Trophoblast cell (in vitro differentiated cells and primary cell): ENCODE results near the gene SUFU.

Experiments
- DNase-seq, 2 donors: peaks; one replicate each; pipeline ENCODE4 v3.0.0-alpha.2; 2016
- H2AFZ ChIP-seq: 2 replicates; pipeline ENCODE4 v1.6.1; 2013; ENCODE audit warnings: low read length, moderate library complexity, mild to moderate bottlenecking; ENCODE audit not compliant: insufficient read depth, poor library complexity
- H2AK5ac ChIP-seq: 2 replicates; pipeline ENCODE4 v1.6.1; 2013; ENCODE audit warnings: mild to moderate bottlenecking, low read length
- H2BK120ac ChIP-seq: 2 replicates; pipeline ENCODE4 v1.6.1; 2013; ENCODE audit warnings: low read length, mild to moderate bottlenecking, moderate library complexity; ENCODE audit not compliant: insufficient read depth, poor library complexity
- H2BK12ac ChIP-seq: 2 replicates; pipeline ENCODE4 v1.6.1; 2013; ENCODE audit warnings: mild to moderate bottlenecking, low read length, moderate library complexity
- H2BK5ac ChIP-seq: 2 replicates; pipeline ENCODE4 v1.6.1; 2013; ENCODE audit warnings: low read length, low read depth, moderate library complexity, mild to moderate bottlenecking; ENCODE audit not compliant: poor library complexity
- H3K14ac ChIP-seq: 2 replicates; pipeline ENCODE4 v1.6.1; 2013; ENCODE audit warnings: mild to moderate bottlenecking, low read length
- H3K18ac ChIP-seq: 2 replicates; pipeline ENCODE4 v1.6.1; 2013; ENCODE audit warnings: mild to moderate bottlenecking, low read length
- H3K23ac ChIP-seq: 2 replicates; pipeline ENCODE4 v1.6.1; 2013; ENCODE audit warnings: low read length
- H3K27ac ChIP-seq: 2 replicates; pipeline ENCODE4 v1.5.1; 2013; ENCODE audit warnings: low read depth, mild to moderate bottlenecking, inconsistent platforms, low read length, moderate library complexity
- H3K27me3 ChIP-seq: 2 replicates; pipeline ENCODE4 v1.6.1; 2013; ENCODE audit warnings: inconsistent platforms, mild to moderate bottlenecking, low read length, moderate library complexity; ENCODE audit not compliant: insufficient read depth
- H3K36me3 ChIP-seq, 2 experiments: 1 replicate in 1 of 2; 2 replicates in 1 of 2; pipeline ENCODE4 v1.6.1; 2013; ENCODE audit warnings: low read length in 2 of 2, mild to moderate bottlenecking in 2 of 2, moderate library complexity in 1 of 2; ENCODE audit not compliant: insufficient read depth in 2 of 2, control insufficient read depth in 1 of 2
- H3K4ac ChIP-seq: 2 replicates; pipeline ENCODE4 v1.6.1; 2013; ENCODE audit warnings: low read depth, mild to moderate bottlenecking, low read length, moderate library complexity
- H3K4me1 ChIP-seq, 2 experiments: 1 replicate in 1 of 2; 2 replicates in 1 of 2; pipeline ENCODE4 v1.6.1; 2013; ENCODE audit warnings: low read length in 2 of 2, mild to moderate bottlenecking in 2 of 2, moderate library complexity in 1 of 2; ENCODE audit not compliant: insufficient read depth in 2 of 2, control insufficient read depth in 1 of 2
- H3K4me2 ChIP-seq: 2 replicates; pipeline ENCODE4 v1.6.1; 2013; ENCODE audit warnings: inconsistent platforms, mild to moderate bottlenecking, low read length, moderate library complexity
- H3K4me3 ChIP-seq: 2 replicates; pipeline ENCODE4 v1.5.1; 2013; ENCODE audit warnings: mild to moderate bottlenecking, low read depth, low read length, inconsistent platforms
- H3K79me1 ChIP-seq: one replicate; pipeline ENCODE4 v1.6.1; 2013; ENCODE audit warnings: low read length
- H3K79me2 ChIP-seq: 2 replicates; pipeline ENCODE4 v1.6.1; 2013; ENCODE audit warnings: low read length, mild to moderate bottlenecking; ENCODE audit not compliant: control insufficient read depth, insufficient read depth, poor library complexity
- H3K9ac ChIP-seq: 2 replicates; pipeline ENCODE4 v1.6.1; 2013; ENCODE audit warnings: mild to moderate bottlenecking, low read length
- H3K9me3 ChIP-seq: 2 replicates; pipeline ENCODE4 v1.6.1; 2013; ENCODE audit warnings: low read depth, mild to moderate bottlenecking, control low read depth, inconsistent platforms, low read length; ENCODE audit not compliant: insufficient read depth
- H4K12ac ChIP-seq: 2 replicates; pipeline ENCODE4 v1.6.1; 2013; ENCODE audit warnings: low read depth, mild to moderate bottlenecking, low read length, moderate library complexity
- H4K8ac ChIP-seq: 2 replicates; pipeline ENCODE4 v1.6.1; 2013; ENCODE audit warnings: low read depth, mild to moderate bottlenecking, low read length, moderate library complexity
- H4K91ac ChIP-seq: one replicate; pipeline ENCODE4 v1.6.1; 2013; ENCODE audit warnings: low read depth, mild to moderate bottlenecking, low read length, moderate library complexity
- WGBS: extraction: QIAGEN DNeasy Blood & Tissue Kit; methylation state at CpG from one replicate; pipeline ENCODE4 v1.1.7; 2013; ENCODE audit warnings: missing lambda C conversion rate; ENCODE audit not compliant: insufficient read length, insufficient coverage; ENCODE audit errors: extremely low coverage; 5-methylcytosine and 5-hydroxymethylcytosine counted together

Gene SUFU

DNA sequence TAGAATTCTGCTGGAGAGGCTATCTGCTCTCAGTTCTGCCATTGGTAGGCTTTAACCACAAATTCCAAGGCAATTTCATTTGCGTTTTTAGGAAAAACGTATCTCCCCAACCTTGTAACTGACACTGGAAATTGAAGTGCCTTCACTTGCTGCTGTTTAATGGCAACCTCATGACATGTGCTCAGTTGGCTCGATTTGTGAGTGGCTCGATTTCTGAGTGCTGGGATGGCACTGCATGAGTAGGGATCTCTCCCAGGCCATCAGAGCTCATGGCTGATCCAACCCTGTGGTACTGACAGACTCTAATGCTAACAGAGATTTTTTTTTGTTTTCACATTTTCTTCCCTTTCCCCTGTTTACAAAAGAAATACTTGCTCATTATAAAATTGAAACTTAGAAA lies 56.0 kb downstream of the SUFU start:
- Histone ChIP-seq H3K4me3 (no peak overlapping the region), H2BK5ac (no peak overlapping the region), H2BK12ac (no peak overlapping the region), H3K14ac (no peak overlapping the region), H3K79me2 (no peaks in the 10 kb centered on the region), H3K4me1 (peaks cover 3 to 6% of the 10 kb centered on the region in 2 experiments), H2AFZ (no peak overlapping the region), H4K8ac (no peak overlapping the region), H3K79me1 (no peaks in the 10 kb centered on the region), H4K91ac (no peak overlapping the region), H3K36me3 (peaks cover 0 to 4% of the 10 kb centered on the region in 2 experiments), H2BK120ac (no peak overlapping the region), H3K4me2 (no peak overlapping the region), H3K23ac (no peak overlapping the region), H2AK5ac (no peak overlapping the region), H3K27ac (no peak overlapping the region), H4K12ac (no peak overlapping the region), H3K4ac (no peak overlapping the region), H3K9me3 (peaks cover 1% of the 10 kb centered on the region), H3K18ac (no peak overlapping the region), H3K27me3 (no peaks in the 10 kb centered on the region), H3K9ac (no peak overlapping the region)
- DNase-seq, result no peak
- whole genome bisulfite sequencing, result no CpG with 5 or more reads among the region's 4 CpGs

GRCh38 chr10:102564209-102564834 lies 60.5 kb downstream of the SUFU start:
- DNase-seq, result no peak
- no peak overlapping the region for H2BK5ac ChIP-seq
- peaks cover 1% of the 10 kb centered on the region for H3K9me3 ChIP-seq
- H3K36me3 ChIP-seq, result peaks cover 2 to 4% of the 10 kb centered on the region in 2 experiments
- no peaks in the 10 kb centered on the region for H3K27me3 ChIP-seq
- H3K79me1 ChIP-seq, result no peaks in the 10 kb centered on the region
- H3K79me2 ChIP-seq, result peaks cover 2% of the 10 kb centered on the region
- no peak overlapping the region for H3K23ac ChIP-seq
- no peak overlapping the region for H3K14ac ChIP-seq
- no CpG with 5 or more reads among the region's 10 CpGs for WGBS
- no peak overlapping the region for H3K18ac ChIP-seq
- H3K9ac ChIP-seq, result no peak overlapping the region
- no peak overlapping the region for H4K8ac ChIP-seq
- H3K4me3 ChIP-seq, result no peak overlapping the region
- no peak overlapping the region for H2BK120ac ChIP-seq
- no peak overlapping the region for H2BK12ac ChIP-seq
- no peak overlapping the region for H2AFZ ChIP-seq
- no peak overlapping the region for H2AK5ac ChIP-seq
- H3K4ac ChIP-seq, result no peak overlapping the region
- H3K4me2 ChIP-seq, result no peak overlapping the region
- H4K91ac ChIP-seq, result no peak overlapping the region
- no peaks in the 10 kb centered on the region for H3K4me1 ChIP-seq
- no peak overlapping the region for H4K12ac ChIP-seq
- H3K27ac ChIP-seq, result no peak overlapping the region

GRCh38 chr10:102565793-102566192 lies 62.0 kb downstream of the SUFU start:
- H3K23ac ChIP-seq, result no peak overlapping the region
- no peaks in the 10 kb centered on the region for H3K27me3 ChIP-seq
- H3K4me2 ChIP-seq, result no peak overlapping the region
- no peak overlapping the region for H2BK12ac ChIP-seq
- H3K4me1 ChIP-seq, result no peaks in the 10 kb centered on the region
- H2AFZ ChIP-seq, result no peak overlapping the region
- no peak overlapping the region for H4K91ac ChIP-seq
- peaks cover 2 to 4% of the 10 kb centered on the region in 2 experiments for H3K36me3 ChIP-seq
- H3K4ac ChIP-seq, result no peak overlapping the region
- H3K14ac ChIP-seq, result no peak overlapping the region
- H3K79me2 ChIP-seq, result peaks cover 2% of the 10 kb centered on the region
- H4K8ac ChIP-seq, result no peak overlapping the region
- H3K9me3 ChIP-seq, result peaks cover 1% of the 10 kb centered on the region
- no peak overlapping the region for H2BK5ac ChIP-seq
- H2AK5ac ChIP-seq, result no peak overlapping the region
- no peak overlapping the region for H3K27ac ChIP-seq
- H2BK120ac ChIP-seq, result no peak overlapping the region
- no peak overlapping the region for H3K18ac ChIP-seq
- H4K12ac ChIP-seq, result no peak overlapping the region
- H3K9ac ChIP-seq, result no peak overlapping the region
- no peak for DNase-seq
- WGBS, result no CpG with 5 or more reads among the region's 8 CpGs
- no peaks in the 10 kb centered on the region for H3K79me1 ChIP-seq
- H3K4me3 ChIP-seq, result no peak overlapping the region

GRCh38 chr10:102578782-102579181 lies 75.0 kb downstream of the SUFU start:
- H3K4me2 ChIP-seq, result no peak overlapping the region
- no peaks in the 10 kb centered on the region for H3K4me1 ChIP-seq
- DNase-seq, result no peak
- H2BK5ac ChIP-seq, result no peak overlapping the region
- no peak overlapping the region for H3K27ac ChIP-seq
- no peak overlapping the region for H2AFZ ChIP-seq
- H3K4me3 ChIP-seq, result no peak overlapping the region
- no peaks in the 10 kb centered on the region for H3K27me3 ChIP-seq
- H4K12ac ChIP-seq, result no peak overlapping the region
- H3K18ac ChIP-seq, result no peak overlapping the region
- no peaks in the 10 kb centered on the region for H3K79me1 ChIP-seq
- no peak overlapping the region for H3K4ac ChIP-seq
- WGBS, result no CpG with 5 or more reads among the region's 1 CpG
- no peak overlapping the region for H2BK12ac ChIP-seq
- no peak overlapping the region for H2BK120ac ChIP-seq
- H2AK5ac ChIP-seq, result no peak overlapping the region
- no peak overlapping the region for H4K8ac ChIP-seq
- H3K14ac ChIP-seq, result no peak overlapping the region
- no peaks in the 10 kb centered on the region for H3K9me3 ChIP-seq
- no peak overlapping the region for H4K91ac ChIP-seq
- no peak overlapping the region for H3K23ac ChIP-seq
- H3K9ac ChIP-seq, result no peak overlapping the region
- peaks cover 0 to 2% of the 10 kb centered on the region in 2 experiments for H3K36me3 ChIP-seq
- no peaks in the 10 kb centered on the region for H3K79me2 ChIP-seq
